GM12872 (cell line): Measurements from ENCODE around the gene DDI1.

ENCODE experiments used
- CTCF ChIP-seq: IDR thresholded peaks from 3 replicates; pipeline ENCODE4 v1.5.1; 2011; ENCODE audit warnings: low read depth, mild to moderate bottlenecking, low read length, moderate library complexity; ENCODE audit not compliant: insufficient read depth

The DDI1 gene

DNA sequence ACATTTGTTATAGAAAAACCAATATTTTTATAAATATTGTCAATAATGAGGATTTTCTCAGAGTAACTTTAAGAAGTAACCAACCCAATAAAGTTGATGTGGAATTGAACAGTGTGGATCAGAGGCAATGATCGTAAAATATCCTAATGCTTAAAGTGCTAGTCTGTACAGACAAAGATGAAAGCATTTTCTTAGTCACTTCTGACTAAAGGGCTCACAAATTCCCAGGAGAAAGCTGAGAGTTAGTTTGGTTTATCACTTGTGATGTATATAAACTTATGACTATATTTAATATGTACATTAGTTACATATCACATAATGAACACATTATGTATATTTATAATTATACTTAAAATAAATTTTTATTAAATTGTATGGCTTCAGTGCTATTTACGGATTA is 25.4 kb upstream of the DDI1 start:
- no peak for TF ChIP-seq CTCF

DNA sequence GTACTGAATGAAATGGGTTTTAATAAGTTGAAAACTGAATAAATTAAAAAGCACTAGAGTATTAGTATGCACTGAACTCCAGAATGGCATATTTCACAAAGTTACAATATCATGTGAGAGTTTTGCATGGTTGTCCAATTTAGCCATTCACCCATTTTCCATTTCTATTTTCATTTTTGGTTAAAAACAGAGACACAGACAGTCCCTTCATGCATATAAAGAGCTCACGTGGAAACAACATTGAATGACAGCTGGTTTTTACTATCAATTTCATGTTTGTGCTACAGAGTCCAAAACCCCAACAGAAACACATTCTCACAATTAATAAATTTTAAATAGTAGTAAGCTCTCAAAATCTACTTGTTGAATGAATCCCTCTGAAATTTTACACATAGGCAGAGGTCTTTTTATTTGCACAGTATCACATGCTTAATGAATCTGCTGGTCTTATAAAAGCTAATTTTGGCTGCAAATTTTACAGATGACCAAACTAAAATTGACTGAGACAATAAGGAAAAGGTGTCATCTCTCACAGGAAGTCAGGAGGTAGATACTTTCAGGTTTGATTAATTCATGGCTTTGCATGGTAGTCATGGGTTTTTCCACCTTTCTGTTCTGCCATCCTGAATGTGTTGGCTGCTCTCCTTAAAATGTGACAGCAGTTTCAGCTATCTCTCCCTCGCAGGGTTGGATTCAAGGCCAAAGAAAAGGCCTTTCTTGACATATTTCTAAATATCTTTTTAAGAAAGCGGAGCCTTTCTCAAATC is 20.6 kb upstream of the DDI1 start:
- TF ChIP-seq CTCF = no peak

DNA sequence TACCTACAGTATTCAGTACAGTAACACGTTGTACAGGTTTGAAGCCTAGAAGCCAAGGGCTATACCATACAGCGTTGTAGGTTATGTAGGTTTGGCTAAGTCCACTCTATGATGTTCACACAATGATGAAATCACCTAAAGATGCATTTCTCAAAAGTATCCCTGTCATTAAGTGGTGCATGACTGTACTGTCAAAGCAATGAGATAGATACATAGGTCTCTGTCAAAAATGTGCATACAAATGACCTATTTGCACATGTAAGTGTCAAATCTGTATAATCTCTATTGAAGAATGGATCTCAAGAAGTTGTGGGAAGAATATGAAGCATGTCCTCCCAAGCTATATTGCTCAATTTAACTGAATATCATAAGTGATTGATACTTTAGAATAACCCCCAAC is 11.9 kb upstream of the DDI1 start:
- no peak for TF ChIP-seq CTCF

DNA sequence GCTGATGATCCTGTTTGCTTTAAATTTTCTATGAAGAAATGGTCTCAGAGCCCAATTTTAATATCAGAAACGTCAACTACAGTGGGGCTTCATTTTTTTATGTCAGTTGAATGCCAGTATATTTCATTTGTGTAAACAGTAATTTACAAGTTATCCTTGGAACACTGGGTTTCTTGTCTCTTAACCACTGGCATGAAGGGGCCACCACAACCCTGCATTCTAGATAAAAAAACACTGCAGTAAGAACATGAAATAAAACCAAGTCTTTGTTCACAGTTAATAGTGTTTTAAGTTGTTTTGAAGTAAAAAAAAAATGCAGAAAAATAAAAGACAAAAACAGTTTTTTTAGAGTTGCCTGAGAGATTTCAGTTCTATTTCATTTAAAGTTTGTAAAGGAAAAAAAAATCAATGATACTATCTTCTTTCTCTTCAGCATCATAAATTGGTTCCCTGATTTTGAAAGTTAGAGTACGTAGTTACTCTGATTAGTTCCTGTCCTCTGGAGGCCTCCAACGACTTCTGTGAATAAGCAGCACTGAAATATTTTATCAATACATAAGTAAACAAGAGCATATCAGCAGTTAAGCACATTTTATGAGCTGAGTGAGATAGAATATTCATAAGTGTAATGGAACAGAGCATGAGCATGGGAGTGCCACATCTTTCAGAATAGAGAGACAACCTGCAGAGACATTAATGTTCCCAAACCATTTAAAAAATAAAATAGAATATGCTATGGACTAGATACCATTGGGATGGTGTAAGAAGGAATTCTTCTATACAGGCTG is 7.8 kb upstream of the DDI1 start:
- TF ChIP-seq CTCF = no peak

GRCh38 chr11:104033134-104033533 is 3.3 kb upstream of the DDI1 start:
- TF ChIP-seq CTCF = no peak

DNA sequence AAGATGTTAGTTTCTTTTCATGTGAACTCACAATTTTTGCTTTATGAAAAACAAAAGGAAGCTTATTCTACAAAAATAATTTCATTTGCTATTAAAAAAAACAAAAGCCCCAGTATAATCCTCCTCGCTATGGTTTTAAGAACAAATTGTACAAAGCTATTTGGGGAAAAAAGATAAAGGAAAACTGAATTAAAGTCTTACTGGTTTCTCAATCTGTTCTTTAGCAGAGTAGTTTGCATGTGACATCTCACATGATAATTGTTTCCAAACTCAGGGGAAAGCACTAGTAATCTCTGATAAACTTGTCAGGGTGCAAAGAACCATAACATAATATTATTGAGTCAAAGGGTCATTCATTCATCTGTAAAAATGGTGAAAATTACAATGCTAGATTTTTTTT is 2.9 kb upstream of the DDI1 start:
- no peak for TF ChIP-seq CTCF

DNA sequence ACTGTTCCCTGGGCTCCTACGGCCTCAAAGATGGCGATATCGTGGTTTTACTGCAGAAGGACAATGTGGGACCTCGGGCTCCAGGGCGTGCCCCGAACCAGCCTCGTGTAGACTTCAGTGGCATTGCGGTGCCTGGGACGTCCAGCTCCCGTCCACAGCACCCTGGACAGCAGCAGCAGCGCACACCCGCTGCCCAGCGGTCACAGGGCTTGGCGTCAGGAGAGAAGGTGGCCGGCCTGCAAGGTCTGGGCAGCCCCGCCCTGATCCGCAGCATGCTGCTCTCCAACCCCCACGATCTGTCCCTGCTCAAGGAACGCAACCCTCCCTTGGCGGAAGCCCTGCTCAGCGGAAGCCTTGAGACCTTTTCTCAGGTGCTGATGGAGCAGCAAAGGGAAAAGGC is 555 bp downstream of the DDI1 start:
- no peak for TF ChIP-seq CTCF
